NCI-H128 (cell line): Measurements from ENCODE around the gene DISP3.

Source experiments
- DNase-seq: peaks from one replicate; lab custom pipeline; 2025; ENCODE audit not compliant: unreplicated experiment; lab: John Stamatoyannopoulos, UW

The DISP3 gene

DNA sequence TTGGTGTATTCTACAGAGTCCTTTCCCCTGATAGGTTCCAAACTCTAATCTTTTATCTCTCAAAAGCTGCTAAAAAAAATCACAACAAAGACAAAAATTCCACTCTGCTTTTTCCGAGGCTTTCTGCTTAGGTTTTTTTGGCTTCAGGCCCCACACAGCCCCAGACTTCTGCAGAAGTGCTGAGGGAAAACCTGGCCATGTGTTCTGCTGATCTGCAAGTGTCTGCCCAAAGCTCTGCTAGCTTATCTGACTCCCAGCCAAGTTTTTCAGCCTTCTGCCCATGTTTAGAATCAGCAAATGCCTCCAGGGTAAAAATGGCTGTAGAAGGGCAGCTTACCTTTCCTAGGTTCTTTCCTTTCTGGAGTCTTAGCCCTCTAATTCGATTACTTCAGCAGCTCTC lies 28.4 kb downstream of the DISP3 start:
- no peak for DNase-seq

GRCh38 chr1:11513681-11514080 lies 34.7 kb downstream of the DISP3 start:
- DNase-seq, result no peak

DNA sequence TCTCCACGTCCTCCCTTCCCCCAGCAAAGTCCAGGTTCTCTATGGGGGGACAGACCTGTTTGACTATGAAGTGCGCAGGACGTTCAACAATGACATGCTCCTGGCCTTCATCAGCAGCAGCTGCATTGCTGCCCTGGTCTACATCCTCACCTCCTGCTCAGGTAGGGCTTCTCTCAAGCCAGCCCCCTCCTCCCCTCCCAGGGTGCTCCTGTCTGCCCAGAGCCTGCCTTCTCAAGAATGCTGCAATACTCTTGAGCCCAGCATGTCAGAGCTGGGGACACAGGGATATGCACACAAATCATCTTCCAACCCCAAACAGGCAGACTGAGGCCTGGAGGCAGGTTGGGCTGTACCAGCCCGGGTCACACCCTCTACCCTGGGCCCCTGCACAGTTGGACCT lies 35.4 kb downstream of the DISP3 start:
- DNase-seq, result no peak

- DNase-seq, result no peak
Observed at GRCh38 chr1:11515368-11516300, 36.7 kb downstream of the DISP3 start.

GRCh38 chr1:11516961-11517635 lies 38.1 kb downstream of the DISP3 start:
- no peak for DNase-seq

DNA sequence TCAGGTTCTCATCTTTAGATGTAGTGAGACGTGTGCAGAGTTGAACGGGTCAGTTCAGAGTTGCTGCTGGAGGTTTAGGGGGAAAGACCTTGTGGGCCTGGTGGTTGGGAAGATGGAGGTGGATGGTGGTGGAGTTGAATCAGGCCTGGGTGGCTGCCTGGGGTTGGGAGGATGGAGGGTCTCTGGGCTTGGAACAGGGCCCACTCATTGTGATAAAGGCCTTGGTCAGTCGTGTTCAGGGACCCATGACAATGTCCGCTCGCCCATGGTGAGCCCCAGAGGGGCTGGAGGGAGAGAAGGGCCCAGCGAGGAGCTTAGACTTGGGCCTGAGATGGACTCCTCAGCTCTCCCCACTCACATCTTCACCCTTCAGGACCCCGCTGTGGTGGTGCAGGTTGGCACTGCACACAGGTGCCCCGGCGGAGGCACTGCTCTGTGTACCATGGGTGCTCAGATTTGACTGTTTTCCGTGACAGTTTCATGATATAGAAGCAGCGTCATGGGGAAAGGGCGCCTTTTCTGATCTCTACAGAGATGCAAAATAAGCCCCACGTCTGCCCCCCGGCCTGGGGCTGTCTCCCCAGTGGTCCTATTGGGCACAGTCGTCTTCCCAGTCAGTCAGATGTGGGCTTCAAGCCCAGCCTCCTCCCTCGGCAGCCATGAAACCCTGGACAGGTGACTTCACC lies 39.2 kb downstream of the DISP3 start:
- DNase-seq, result no peak

DNA sequence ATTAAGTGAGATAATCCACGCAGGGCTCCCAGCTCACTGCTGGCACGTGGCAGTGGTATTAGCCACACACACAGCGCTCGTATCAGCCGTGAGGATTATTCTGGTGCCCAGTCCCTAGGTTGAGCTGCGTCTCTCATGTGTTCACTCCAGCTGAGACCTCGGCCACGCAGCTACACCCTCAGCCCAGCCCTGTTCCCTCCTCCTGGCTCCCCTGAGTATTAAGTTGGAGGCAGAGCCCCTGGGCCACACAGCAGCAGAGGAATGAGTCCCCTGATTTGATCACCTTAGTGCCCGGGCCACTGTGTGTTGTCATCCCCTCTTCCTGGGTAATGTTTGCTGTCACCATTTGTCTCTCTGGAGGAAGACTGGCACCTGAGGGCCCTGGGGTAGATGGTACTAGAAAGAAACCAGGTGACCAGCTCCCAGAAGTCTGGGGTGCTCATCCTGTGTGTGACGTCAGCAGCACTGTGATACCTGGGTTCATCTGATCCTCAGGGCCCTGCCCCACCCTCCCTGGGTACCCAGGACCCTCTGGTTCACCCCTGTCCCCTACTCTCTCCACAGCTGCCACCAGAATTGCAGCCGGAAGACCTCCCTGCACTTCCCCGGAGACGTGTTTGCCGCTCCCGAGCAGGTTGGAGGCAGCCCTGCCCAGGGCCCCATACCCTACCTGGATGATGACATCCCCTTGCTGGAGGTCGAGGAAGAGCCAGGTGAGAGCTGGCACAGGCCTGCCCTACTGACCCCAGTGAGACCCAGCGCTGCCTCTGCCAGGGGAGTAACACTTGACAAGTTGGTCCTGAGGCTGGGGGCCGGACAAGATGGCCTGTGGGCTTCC lies 40.1 kb downstream of the DISP3 start:
- DNase-seq, result no peak

DNA sequence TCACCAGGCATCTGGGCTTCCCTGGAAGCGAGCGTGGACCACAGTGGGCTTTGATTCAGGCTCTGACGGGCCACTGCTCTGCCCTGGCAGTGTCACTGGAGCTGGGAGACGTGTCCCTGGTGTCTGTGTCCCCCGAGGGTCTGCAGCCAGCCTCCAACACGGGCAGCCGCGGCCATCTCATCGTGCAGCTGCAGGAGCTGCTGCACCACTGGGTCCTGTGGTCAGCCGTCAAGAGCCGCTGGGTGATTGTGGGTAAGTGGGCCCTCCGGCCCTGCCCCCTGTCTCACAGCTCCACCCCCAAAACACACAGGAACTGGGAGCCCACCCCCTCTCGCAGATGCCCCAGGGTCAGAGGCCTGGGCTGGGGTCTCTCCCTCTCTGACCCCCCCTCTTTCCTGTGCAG lies 40.7 kb downstream of the DISP3 start:
- no peak for DNase-seq

DNA sequence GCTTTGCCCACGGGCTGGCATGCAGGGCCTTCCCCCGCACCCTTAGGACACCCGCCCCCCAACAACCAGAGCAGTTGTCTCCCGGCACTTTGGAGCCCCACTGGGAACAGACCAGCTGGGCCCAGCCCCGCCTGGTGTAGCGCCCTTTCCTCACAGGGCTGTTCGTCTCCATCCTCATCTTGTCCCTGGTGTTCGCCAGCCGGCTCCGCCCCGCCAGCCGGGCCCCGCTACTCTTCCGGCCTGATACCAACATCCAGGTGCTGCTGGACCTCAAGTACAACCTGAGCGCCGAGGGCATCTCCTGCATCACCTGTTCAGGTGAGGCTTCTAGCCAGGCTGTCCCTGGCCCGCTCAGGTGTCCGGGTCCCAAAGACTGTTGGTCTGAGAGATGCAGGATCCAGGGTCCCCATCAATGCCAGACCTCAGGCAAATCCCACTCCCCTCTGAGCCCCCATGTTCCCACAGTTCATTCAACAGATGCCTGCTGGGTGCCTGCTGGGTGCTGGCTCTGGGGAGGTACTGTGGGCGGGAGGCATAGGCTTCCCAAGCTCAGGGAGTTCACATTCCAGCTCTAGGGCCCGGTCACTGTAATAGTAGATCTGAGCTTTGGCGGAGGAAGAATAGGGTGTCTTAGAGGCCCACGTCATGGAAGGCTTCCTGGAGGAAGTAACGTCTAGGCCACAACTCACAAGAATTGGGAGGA lies 41.7 kb downstream of the DISP3 start:
- DNase-seq, result no peak

- no peak for DNase-seq
Observed at GRCh38 chr1:11521582-11522399, 42.8 kb downstream of the DISP3 start.

DNA sequence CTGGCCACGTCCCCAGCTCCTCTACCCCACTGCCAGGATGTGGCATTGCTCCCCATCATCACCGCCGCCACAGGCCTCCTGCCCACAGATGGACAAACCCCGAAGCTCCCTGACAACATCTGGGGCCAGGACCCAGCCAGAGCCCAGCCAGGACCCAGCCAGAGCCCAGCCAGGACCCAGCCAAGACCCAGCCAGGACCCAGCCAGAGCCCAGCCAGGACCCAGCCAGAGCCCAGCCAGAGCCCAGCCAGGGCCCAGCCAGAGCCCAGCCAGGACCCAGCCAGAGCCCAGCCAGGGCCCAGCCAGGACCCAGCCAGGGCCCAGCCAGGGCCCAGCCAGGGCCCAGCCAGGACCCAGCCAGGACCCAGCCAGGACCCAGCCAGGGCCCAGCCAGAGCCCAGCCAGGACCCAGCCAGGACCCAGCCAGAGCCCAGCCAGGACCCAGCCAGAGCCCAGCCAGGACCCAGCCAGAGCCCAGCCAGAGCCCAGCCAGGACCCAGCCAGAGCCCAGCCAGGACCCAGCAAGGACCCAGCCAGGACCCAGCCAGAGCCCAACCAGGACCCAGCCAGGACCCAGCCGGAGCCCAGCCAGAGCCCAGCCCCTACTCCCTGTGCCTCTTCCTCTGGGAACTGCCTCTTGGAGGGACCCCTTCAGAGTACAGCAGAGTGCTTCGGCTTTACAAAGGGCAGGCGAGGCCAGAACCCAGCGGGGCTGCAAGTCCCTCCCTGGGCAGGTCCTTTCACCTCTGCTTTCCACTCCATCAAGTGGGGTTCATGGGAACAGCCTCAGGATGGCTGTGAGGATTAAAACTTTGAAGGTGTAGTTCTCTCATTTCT lies 43.7 kb downstream of the DISP3 start:
- DNase-seq, result no peak

GRCh38 chr1:11523261-11523660 lies 44.3 kb downstream of the DISP3 start:
- no peak for DNase-seq

GRCh38 chr1:11523746-11524464 lies 45.0 kb downstream of the DISP3 start:
- no peak for DNase-seq

DNA sequence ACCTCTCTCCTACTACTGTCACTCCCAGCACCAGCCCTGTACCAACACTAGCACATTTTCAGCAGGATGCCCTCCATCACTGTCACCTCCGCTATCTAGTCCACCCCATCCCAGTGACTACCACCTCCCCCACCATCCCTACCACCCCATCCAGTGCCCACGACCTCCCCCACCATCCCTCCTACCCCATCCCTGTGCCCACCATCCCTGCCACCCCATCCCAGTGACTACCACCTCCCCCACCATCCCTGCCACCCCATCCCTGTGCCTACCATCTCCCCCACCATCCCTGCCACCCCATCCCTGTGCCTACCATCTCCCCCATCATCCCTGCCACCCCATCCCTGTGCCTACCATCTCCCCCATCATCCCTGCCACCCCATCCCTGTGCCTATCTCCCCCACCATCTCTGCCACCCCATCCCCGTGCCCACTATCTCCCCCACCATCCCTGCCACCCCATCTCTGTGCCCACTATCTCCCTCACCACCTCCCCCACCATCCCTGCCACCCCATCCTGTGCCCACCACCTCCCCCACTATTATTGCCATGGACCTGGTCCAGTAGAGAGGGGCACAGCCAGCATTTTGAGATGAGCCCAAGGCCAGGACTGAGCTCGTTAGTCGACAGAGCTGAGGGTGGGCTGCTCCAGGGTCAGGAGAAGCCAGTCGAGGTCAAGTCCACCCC lies 45.7 kb downstream of the DISP3 start:
- DNase-seq, result no peak

- no peak for DNase-seq
Observed at GRCh38 chr1:11525151-11525505, 46.2 kb downstream of the DISP3 start.

GRCh38 chr1:11525516-11525915 lies 46.6 kb downstream of the DISP3 start:
- DNase-seq, result no peak

DNA sequence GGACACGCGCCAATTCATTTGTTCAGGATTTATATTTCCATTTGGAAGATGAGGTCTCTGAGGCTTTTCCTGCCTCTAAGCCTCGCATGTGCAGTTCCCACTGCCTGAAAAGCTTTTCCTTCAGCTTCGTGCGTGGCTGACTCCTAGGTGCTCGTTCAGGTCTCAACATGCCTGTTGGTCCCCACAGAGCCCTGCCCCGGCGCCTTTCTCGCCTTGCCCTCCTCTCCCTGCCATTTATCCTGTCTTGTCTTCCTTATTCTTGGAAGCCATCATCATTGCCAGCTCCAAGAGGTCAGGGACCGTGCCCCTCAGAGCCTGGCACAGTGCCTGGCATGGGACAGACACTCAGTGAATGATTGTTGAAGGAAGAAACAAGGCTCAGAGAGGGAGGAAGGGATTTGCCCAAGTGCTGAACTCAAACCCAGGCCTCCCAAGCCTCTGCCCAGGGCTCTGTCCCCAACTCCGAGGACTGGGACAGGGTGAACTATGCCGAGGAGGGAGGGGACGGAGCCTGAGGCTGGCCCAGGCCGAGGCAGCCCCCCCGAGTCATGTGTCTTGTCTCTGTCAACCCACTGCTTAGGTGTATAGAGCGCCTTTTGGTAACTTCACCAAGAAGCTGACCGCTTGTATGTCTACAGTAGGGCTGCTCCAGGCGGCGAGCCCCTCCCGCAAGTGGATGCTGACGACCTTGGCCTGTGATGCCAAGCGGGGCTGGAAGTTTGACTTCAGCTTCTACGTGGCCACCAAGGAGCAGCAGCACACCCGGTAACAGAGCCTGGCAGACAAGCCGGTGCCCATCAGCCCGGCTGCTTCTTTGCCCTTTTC lies 47.3 kb downstream of the DISP3 start:
- no peak for DNase-seq
